Stimulated activated naive CD8-positive, alpha-beta T cell treated with anti-CD3 and anti-CD28 coated beads, Interleukin-15, amount 100 ng/mL, for 72 hours (primary cell): ENCODE data around the gene PLEKHA4.
"Not testable (repeated sequence)": the region's sequence is repeated elsewhere in the genome, so short reads cannot be mapped to it uniquely, and the experiment has no call there.

Experiments
- ATAC-seq: fragments of 150-1000 bp; cut with Tn5 transposase; 2 replicates; pipeline ENCODE4 v1.10.0; 2021; ENCODE audit warnings: mild to moderate bottlenecking, moderate library complexity
- DNase-seq, 2 donors: peaks; one replicate each; pipeline ENCODE4 v3.0.0; 2021 to 2022
- H3K27ac Mint-ChIP-seq, 2 donors: one replicate each; pipeline ENCODE4 v1.8.0; 2022; ENCODE audit warnings: mild to moderate bottlenecking in 2 of 2, mixed read lengths in 2 of 2, moderate library complexity in 2 of 2
- H3K27me3 Mint-ChIP-seq: one replicate; pipeline ENCODE4 v1.8.0; 2022; ENCODE audit warnings: mixed read lengths
- H3K4me1 Mint-ChIP-seq: one replicate; pipeline ENCODE4 v1.8.0; 2022; ENCODE audit warnings: mild to moderate bottlenecking, mixed read lengths
- H3K4me3 Mint-ChIP-seq, 2 donors: one replicate each; pipeline ENCODE4 v1.8.0; 2022; ENCODE audit warnings: mild to moderate bottlenecking in 2 of 2, mixed read lengths in 2 of 2, moderate library complexity in 1 of 2
- H3K9me3 Mint-ChIP-seq, 2 donors: one replicate each; pipeline ENCODE4 v1.8.0; 2022; ENCODE audit warnings: mixed read lengths in 2 of 2

The PLEKHA4 gene

GRCh38 chr19:48868114-48868886 is at the start of gene PLEKHA4:
TSS of gene PLEKHA4 (minus strand) at chr19:48868617. CDS start at chr19:48867620, 997 bp downstream.
- Mint-ChIP-seq H3K27ac (peak within 1 kb of the TSS in 1 of 2 donors; percentile 35), H3K9me3 (no peaks in the 10 kb centered on the region), H3K4me3 (peak within 1 kb of the TSS in 1 of 2 donors; percentile 0), H3K4me1 (peaks cover 22% of the 10 kb centered on the region), H3K27me3 (no peaks in the 10 kb centered on the region)
- ATAC-seq (no peak), DNase-seq (no peak)

- Mint-ChIP-seq H3K27ac (no peak overlapping the region), H3K27me3 (no peaks in the 10 kb centered on the region), H3K9me3 (no peaks in the 10 kb centered on the region), H3K4me3 (no peak overlapping the region), H3K4me1 (no peaks in the 10 kb centered on the region)
- DNase-seq (no peak), ATAC-seq (no peak)
Measured at GRCh38 chr19:48918071-48918470, 49.7 kb upstream of the PLEKHA4 start.

- Mint-ChIP-seq H3K27ac (peak overlapping the region in 1 of 2 donors; percentile 14), H3K9me3 (no peaks in the 10 kb centered on the region)
Measured at GRCh38 chr19:48915757-48916156, 47.3 kb upstream of the PLEKHA4 start.

GRCh38 chr19:48914181-48914580 is 45.8 kb upstream of the PLEKHA4 start:
- H3K27me3 Mint-ChIP-seq: no peaks in the 10 kb centered on the region
- H3K27ac Mint-ChIP-seq: no peak overlapping the region

More at GRCh38 chr19:48915757-48916156, 47.3 kb upstream of the PLEKHA4 start:
- H3K27me3 Mint-ChIP-seq: no peaks in the 10 kb centered on the region
- no peak for ATAC-seq
- H3K4me1 Mint-ChIP-seq: no peaks in the 10 kb centered on the region
- no peak for DNase-seq
- H3K4me3 Mint-ChIP-seq: no peak overlapping the region

GRCh38 chr19:48913114-48913889 is 44.9 kb upstream of the PLEKHA4 start:
- H3K4me1 Mint-ChIP-seq: no peaks in the 10 kb centered on the region
- DNase-seq: no peak
- H3K9me3 Mint-ChIP-seq: no peaks in the 10 kb centered on the region
- H3K4me3 Mint-ChIP-seq: no peak overlapping the region
- ATAC-seq: peak; percentile 60
- no peaks in the 10 kb centered on the region for H3K27me3 Mint-ChIP-seq
- peak overlapping the region in 1 of 2 donors; percentile 5 for H3K27ac Mint-ChIP-seq

More at GRCh38 chr19:48914181-48914580, 45.8 kb upstream of the PLEKHA4 start:
- Mint-ChIP-seq H3K9me3 (no peaks in the 10 kb centered on the region), H3K4me3 (no peak overlapping the region), H3K4me1 (no peaks in the 10 kb centered on the region)
- ATAC-seq: no peak
- no peak for DNase-seq

GRCh38 chr19:48910803-48911202 is 42.4 kb upstream of the PLEKHA4 start:
- ATAC-seq (no peak), DNase-seq (no peak)
- Mint-ChIP-seq H3K4me1 (no peaks in the 10 kb centered on the region), H3K9me3 (no peaks in the 10 kb centered on the region), H3K4me3 (no peak overlapping the region), H3K27ac (no peak overlapping the region), H3K27me3 (no peaks in the 10 kb centered on the region)

GRCh38 chr19:48909424-48910077 is 41.1 kb upstream of the PLEKHA4 start:
- DNase-seq, H3K4me3 Mint-ChIP-seq, H3K9me3 Mint-ChIP-seq, ATAC-seq, H3K4me1 Mint-ChIP-seq, H3K27me3 Mint-ChIP-seq: not testable (repeated sequence)
- peak overlapping the region in 1 of 2 donors; percentile 67 for H3K27ac Mint-ChIP-seq

- H3K4me3 Mint-ChIP-seq: no peak overlapping the region
- H3K27me3 Mint-ChIP-seq: no peaks in the 10 kb centered on the region
- DNase-seq (no peak), ATAC-seq (no peak)
- H3K9me3 Mint-ChIP-seq: no peaks in the 10 kb centered on the region
- peaks cover 2% of the 10 kb centered on the region for H3K4me1 Mint-ChIP-seq
- H3K27ac Mint-ChIP-seq: no peak overlapping the region
Measured at GRCh38 chr19:48907671-48908070, 39.3 kb upstream of the PLEKHA4 start.

- Mint-ChIP-seq H3K4me1 (peaks cover 15% of the 10 kb centered on the region), H3K9me3 (no peaks in the 10 kb centered on the region), H3K27me3 (no peaks in the 10 kb centered on the region), H3K27ac (no peak overlapping the region), H3K4me3 (no peak overlapping the region)
- DNase-seq (no peak), ATAC-seq (no peak)
Measured at GRCh38 chr19:48906324-48906723, 37.9 kb upstream of the PLEKHA4 start.

- DNase-seq (no peak), ATAC-seq (no peak)
- Mint-ChIP-seq H3K4me1 (peaks cover 20% of the 10 kb centered on the region), H3K9me3 (no peaks in the 10 kb centered on the region), H3K4me3 (no peak overlapping the region), H3K27ac (no peak overlapping the region), H3K27me3 (no peaks in the 10 kb centered on the region)
Measured at GRCh38 chr19:48905664-48906063, 37.2 kb upstream of the PLEKHA4 start.

- H3K27ac Mint-ChIP-seq, H3K27me3 Mint-ChIP-seq, H3K9me3 Mint-ChIP-seq, DNase-seq, H3K4me3 Mint-ChIP-seq, ATAC-seq: not testable (repeated sequence)
- H3K4me1 Mint-ChIP-seq: peaks cover 37% of the 10 kb centered on the region
Measured at GRCh38 chr19:48903788-48904187, 35.4 kb upstream of the PLEKHA4 start.

GRCh38 chr19:48902291-48902690 is 33.9 kb upstream of the PLEKHA4 start:
- not testable (repeated sequence) for H3K27me3 Mint-ChIP-seq, ATAC-seq, DNase-seq, H3K9me3 Mint-ChIP-seq
- peaks cover 37% of the 10 kb centered on the region for H3K4me1 Mint-ChIP-seq
- peak overlapping the region; percentile 92 to 94 for H3K4me3 Mint-ChIP-seq
- peak overlapping the region; percentile 63 to 66 for H3K27ac Mint-ChIP-seq

GRCh38 chr19:48900477-48901406 is 32.3 kb upstream of the PLEKHA4 start:
- Mint-ChIP-seq H3K9me3 (no peaks in the 10 kb centered on the region), H3K4me1 (peaks cover 50% of the 10 kb centered on the region), H3K4me3 (peak overlapping the region; percentile 92 to 94), H3K27me3 (peaks cover 14% of the 10 kb centered on the region), H3K27ac (peak overlapping the region; percentile 95 to 98)
- no peak for ATAC-seq
- DNase-seq: peak in 1 of 2 donors; percentile 30

GRCh38 chr19:48899781-48900476 is 31.5 kb upstream of the PLEKHA4 start, which contains the start of gene NUCB1:
TSS of gene NUCB1 (plus strand) at chr19:48900312. CDS start at chr19:48900797, 485 bp downstream.
- peak within 1 kb of the TSS; percentile 92 to 94 for H3K4me3 Mint-ChIP-seq
- ATAC-seq (peak; percentile 93), DNase-seq (peak; percentile 99)
- H3K9me3 Mint-ChIP-seq: no peaks in the 10 kb centered on the region
- peaks cover 22% of the 10 kb centered on the region for H3K27me3 Mint-ChIP-seq
- H3K27ac Mint-ChIP-seq: peak within 1 kb of the TSS; percentile 95 to 98
- H3K4me1 Mint-ChIP-seq: peaks cover 58% of the 10 kb centered on the region
